MCF 10A (cell line): Measurements from ENCODE around the gene INSR. TPM values are rescaled to one million over a fixed set of nuclear protein-coding genes. Genes with fewer than 3 reads are reported as not detected.

ENCODE experiments used
- BruUV-seq: library from RNA; stranded (reverse); fragments of 400-500 nt; replicated peaks from 2 replicates; lab custom pipeline; 2021; lab: Mats Ljungman, UMichigan
- CTCF ChIA-PET: fragments of 300-600 bp; sonication (Branson Sonifier 250); formaldehyde crosslinking; extraction: SDS; loops from one replicate; lab custom pipeline; 2021; ENCODE audit warnings: antibody characterized with exemption, inconsistent platforms; lab: Yijun Ruan, JAX
- POLR2A ChIA-PET: fragments of 300-600, 350-650 bp; sonication (Branson Sonifier 250); formaldehyde crosslinking; extraction: SDS; loops from one replicate; lab custom pipeline; 2020; ENCODE audit warnings: antibody characterized with exemption, inconsistent platforms; lab: Yijun Ruan, JAX
- DNase-seq: peaks from one replicate; pipeline ENCODE4 v3.0.0-alpha.2; 2018; ENCODE audit not compliant: unreplicated experiment
- H3K27ac Mint-ChIP-seq: one replicate; pipeline ENCODE4 v1.8.0; 2022; ENCODE audit warnings: mild to moderate bottlenecking, low read depth, mixed read lengths; ENCODE audit not compliant: unreplicated experiment
- H3K27me3 Mint-ChIP-seq: one replicate; pipeline ENCODE4 v1.8.0; 2022; ENCODE audit warnings: mixed read lengths; ENCODE audit not compliant: insufficient read depth, unreplicated experiment
- H3K36me3 Mint-ChIP-seq: one replicate; pipeline ENCODE4 v1.8.0; 2022; ENCODE audit warnings: mild to moderate bottlenecking, moderate library complexity, mixed read lengths; ENCODE audit not compliant: insufficient read depth, unreplicated experiment
- H3K4me1 Mint-ChIP-seq: one replicate; pipeline ENCODE4 v1.8.0; 2022; ENCODE audit warnings: mixed read lengths; ENCODE audit not compliant: insufficient read depth, unreplicated experiment
- H3K4me3 Mint-ChIP-seq: one replicate; pipeline ENCODE4 v1.8.0; 2022; ENCODE audit warnings: mild to moderate bottlenecking, moderate library complexity, mixed read lengths; ENCODE audit not compliant: unreplicated experiment
- H3K9me3 Mint-ChIP-seq: one replicate; pipeline ENCODE4 v1.8.0; 2022; ENCODE audit warnings: mixed read lengths; ENCODE audit not compliant: unreplicated experiment
- CTCF ChIP-seq: fragments of 200-600 bp; IDR thresholded peaks from one replicate; pipeline ENCODE4 v1.8.0; 2022; ENCODE audit warnings: antibody characterized with exemption, mild to moderate bottlenecking; ENCODE audit not compliant: unreplicated experiment
- intact Hi-C: fragments of 100-400 bp; cut with micrococcal nuclease; formaldehyde crosslinking; loops from 2 replicates; pipeline ENCODE4 v1.14.1; 2022
- total RNA-seq: library from RNA; stranded (reverse); gene quantifications from 2 replicates; pipeline ENCODE4 v1.2.3, GENCODE V29; 2022

The INSR gene
- total RNA-seq, 1 experiment from 2014 or later: 8.8 TPM

- no peaks in the 10 kb centered on the region for H3K4me1 Mint-ChIP-seq
- TF ChIP-seq CTCF: no peak
- H3K4me3 Mint-ChIP-seq: no peak overlapping the region
- CTCF ChIA-PET: no interaction called here
- POLR2A ChIA-PET: no interaction called here
- no peaks in the 10 kb centered on the region for H3K36me3 Mint-ChIP-seq
- no peak overlapping the region for H3K27ac Mint-ChIP-seq
- no peak for DNase-seq
- BruUV-seq: no TSS peak
- intact Hi-C loops: no loop called here
- no peaks in the 10 kb centered on the region for H3K9me3 Mint-ChIP-seq
- H3K27me3 Mint-ChIP-seq: peaks cover 28% of the 10 kb centered on the region
Measured at GRCh38 chr19:7304200-7304599, 10.0 kb upstream of the INSR start.

DNA sequence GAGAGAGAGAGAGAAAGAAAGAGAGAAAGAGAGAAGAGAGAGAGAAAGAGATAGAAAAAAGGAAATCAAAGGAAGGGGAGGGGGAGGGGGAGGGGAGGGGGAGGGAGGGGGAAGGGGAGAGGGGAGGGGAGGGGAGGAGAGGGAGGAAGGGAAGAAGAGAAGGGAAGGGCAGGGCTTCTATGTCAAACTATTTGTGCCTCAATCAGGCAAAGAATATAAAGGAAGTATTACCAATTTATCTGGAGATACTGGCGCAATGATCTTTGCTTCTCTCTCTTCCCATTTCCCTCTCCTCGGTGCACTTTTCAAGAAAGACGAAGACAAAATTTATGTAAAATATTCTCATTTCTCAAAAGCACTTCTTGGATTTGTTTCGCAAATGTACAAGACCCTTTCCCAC is 9.3 kb upstream of the INSR start:
- intact Hi-C loops: no loop called here
- no peak overlapping the region for H3K4me3 Mint-ChIP-seq
- H3K36me3 Mint-ChIP-seq: no peaks in the 10 kb centered on the region
- no TSS peak for BruUV-seq
- no peak for DNase-seq
- CTCF ChIA-PET: no interaction called here
- H3K27ac Mint-ChIP-seq: no peak overlapping the region
- H3K27me3 Mint-ChIP-seq: peaks cover 28% of the 10 kb centered on the region
- POLR2A ChIA-PET: no interaction called here
- no peak for TF ChIP-seq CTCF
- H3K9me3 Mint-ChIP-seq: no peaks in the 10 kb centered on the region
- H3K4me1 Mint-ChIP-seq: no peaks in the 10 kb centered on the region

- DNase-seq: no peak
- no peaks in the 10 kb centered on the region for H3K36me3 Mint-ChIP-seq
- BruUV-seq: no TSS peak
- intact Hi-C loops: no loop called here
- TF ChIP-seq CTCF: no peak
- no peaks in the 10 kb centered on the region for H3K4me1 Mint-ChIP-seq
- H3K27ac Mint-ChIP-seq: no peak overlapping the region
- CTCF ChIA-PET: interaction anchor here (0.7 kb wide), 1 partner anchor 91 kb away, joined by 3 read pairs; no protein-coding TSS in a partner anchor
- POLR2A ChIA-PET: interaction anchor here (0.6 to 1.1 kb wide), 2 partner anchors 25 to 629 kb away, joined by 3 read pairs; no protein-coding TSS in a partner anchor
- peaks cover 28% of the 10 kb centered on the region for H3K27me3 Mint-ChIP-seq
- no peak overlapping the region for H3K4me3 Mint-ChIP-seq
- H3K9me3 Mint-ChIP-seq: no peaks in the 10 kb centered on the region
Measured at GRCh38 chr19:7301525-7301924, 7.3 kb upstream of the INSR start.

DNA sequence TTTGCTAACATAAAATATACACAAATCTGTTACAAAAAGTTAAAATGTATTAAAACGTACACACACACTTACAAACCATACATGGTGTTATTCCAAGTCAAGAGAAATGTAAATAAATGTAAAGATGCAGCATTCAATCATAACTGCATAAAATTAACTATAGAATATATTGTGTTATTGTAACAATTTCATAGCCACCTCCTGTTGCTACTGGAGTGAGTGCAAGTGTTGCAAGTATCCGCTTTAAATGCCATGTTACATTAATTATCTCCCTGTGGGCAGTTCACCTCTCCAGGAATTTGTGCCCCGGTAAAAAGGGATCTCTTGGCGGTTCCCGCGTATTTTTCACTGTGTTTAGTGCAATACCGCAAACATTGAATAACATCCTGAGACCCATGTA is 3.5 kb upstream of the INSR start:
- intact Hi-C loops: no loop called here
- Mint-ChIP-seq H3K36me3 (peaks cover under 1% of the 10 kb centered on the region), H3K27me3 (peaks cover 17% of the 10 kb centered on the region), H3K4me3 (no peak overlapping the region), H3K4me1 (peaks cover 2% of the 10 kb centered on the region), H3K27ac (no peak overlapping the region), H3K9me3 (no peaks in the 10 kb centered on the region)
- no peak for DNase-seq
- no TSS peak for BruUV-seq
- ChIA-PET POLR2A (interaction anchor here (0.7 kb wide), 1 partner anchor 30 kb away, joined by 3 read pairs; no protein-coding TSS in a partner anchor), CTCF (no interaction called here)
- no peak for TF ChIP-seq CTCF
